IMR-90 (cell line): ENCODE measurements around the gene KCNE5. TPM values are rescaled to one million over a fixed set of nuclear protein-coding genes. Genes with fewer than 3 reads are reported as not detected.

ENCODE experiments used
- ATAC-seq: fragments of 200-7000 bp; cut with Tn5 transposase; 2 replicates; pipeline ENCODE4 v1.9.1; 2020; ENCODE audit warnings: low read depth, mild to moderate bottlenecking, moderate library complexity
- BruUV-seq: library from RNA; stranded (reverse); fragments of 400-500 nt; replicated peaks from 2 replicates; lab custom pipeline; 2021; lab: Mats Ljungman, UMichigan
- CTCF ChIA-PET: fragments of 300-600 bp; formaldehyde crosslinking; extraction: SDS; loops from one replicate; lab custom pipeline; 2021; ENCODE audit warnings: antibody characterized with exemption; lab: Yijun Ruan, JAX
- POLR2A ChIA-PET: fragments of 300-600 bp; sonication (Branson Sonifier 250); formaldehyde crosslinking; loops from one replicate; lab custom pipeline; 2022; ENCODE audit warnings: antibody characterized with exemption; ENCODE audit not compliant: unreplicated experiment; lab: Charles Lee
- DNase-seq: peaks from one replicate; pipeline ENCODE4 v3.0.0; 2013
- H2AFZ ChIP-seq: replicated peaks from 2 replicates; pipeline ENCODE3; 2013; ENCODE audit warnings: low read length, mild to moderate bottlenecking; ENCODE audit not compliant: poor library complexity
- H2AK5ac ChIP-seq: 2 replicates; pipeline ENCODE4 v1.6.1; 2013; ENCODE audit warnings: low read depth, low read length, inconsistent platforms
- H2AK9ac ChIP-seq: replicated peaks from 2 replicates; pipeline ENCODE3; 2013; ENCODE audit warnings: mild to moderate bottlenecking, low read depth, low read length, moderate library complexity; ENCODE audit not compliant: poor library complexity
- H2BK120ac ChIP-seq: 2 replicates; pipeline ENCODE4 v1.6.1; 2013; ENCODE audit warnings: low read depth, low read length, inconsistent platforms
- H2BK15ac ChIP-seq: 3 replicates; pipeline ENCODE4 v1.6.1; 2013; ENCODE audit warnings: low read depth, low read length, inconsistent platforms
- H2BK20ac ChIP-seq: 2 replicates; pipeline ENCODE4 v1.6.1; 2013; ENCODE audit warnings: low read depth, mild to moderate bottlenecking, inconsistent platforms, low read length, moderate library complexity
- H2BK5ac ChIP-seq: 2 replicates; pipeline ENCODE4 v1.6.1; 2013; ENCODE audit warnings: mild to moderate bottlenecking, low read depth, low read length, inconsistent platforms; ENCODE audit not compliant: poor library complexity, severe bottlenecking
- H3K14ac ChIP-seq: replicated peaks from 2 replicates; pipeline ENCODE4 v1.6.1; 2013; ENCODE audit warnings: low read depth, low read length, inconsistent platforms
- H3K18ac ChIP-seq: 2 replicates; pipeline ENCODE4 v1.6.1; 2013; ENCODE audit warnings: low read depth, low read length, control low read depth
- H3K23ac ChIP-seq: 2 replicates; pipeline ENCODE4 v1.6.1; 2013; ENCODE audit warnings: low read depth, low read length, inconsistent platforms
- H3K27ac ChIP-seq: 2 replicates; pipeline ENCODE4 v1.5.1; 2013; ENCODE audit warnings: mild to moderate bottlenecking, control low read depth, low read length; ENCODE audit not compliant: insufficient read depth
- H3K27me3 ChIP-seq: 2 replicates; pipeline ENCODE4 v1.6.1; 2013; ENCODE audit warnings: low read length; ENCODE audit not compliant: control insufficient read depth, insufficient read depth
- H3K36me3 ChIP-seq: 2 replicates; pipeline ENCODE4 v1.6.1; 2013; ENCODE audit warnings: low read length, mixed read lengths; ENCODE audit not compliant: control insufficient read depth, insufficient read depth
- H3K4ac ChIP-seq: 2 replicates; pipeline ENCODE4 v1.6.1; 2013; ENCODE audit warnings: low read depth, low read length, inconsistent platforms
- H3K4me1 ChIP-seq: 2 replicates; pipeline ENCODE4 v1.6.1; 2013; ENCODE audit warnings: low read length, mixed read lengths; ENCODE audit not compliant: control insufficient read depth, insufficient read depth
- H3K4me2 ChIP-seq: 2 replicates; pipeline ENCODE4 v1.6.1; 2013; ENCODE audit warnings: low read depth, mild to moderate bottlenecking, control low read depth, low read length, moderate library complexity
- H3K4me3 ChIP-seq: 2 replicates; pipeline ENCODE4 v1.5.1; 2013; ENCODE audit warnings: low read depth, mild to moderate bottlenecking, control low read depth, low read length, moderate library complexity; ENCODE audit not compliant: insufficient read depth
- H3K56ac ChIP-seq: 2 replicates; pipeline ENCODE4 v1.6.1; 2013; ENCODE audit warnings: low read length, inconsistent platforms; ENCODE audit not compliant: insufficient read depth; ENCODE audit errors: extremely low read depth
- H3K79me1 ChIP-seq, 2 experiments: 2 replicates each; pipeline ENCODE4 v1.6.1; 2013; ENCODE audit warnings: low read length in 2 of 2, inconsistent platforms in 1 of 2, low read depth in 1 of 2
- H3K9ac ChIP-seq: 2 replicates; pipeline ENCODE4 v1.6.1; 2013; ENCODE audit warnings: low read depth, low read length, control low read depth
- H3K9me1 ChIP-seq: 2 replicates; pipeline ENCODE4 v1.6.1; 2013; ENCODE audit warnings: low read length, inconsistent platforms; ENCODE audit not compliant: insufficient read depth
- H3K9me3 ChIP-seq: 2 replicates; pipeline ENCODE4 v1.6.1; 2013; ENCODE audit warnings: low read length; ENCODE audit not compliant: control insufficient read depth, insufficient read depth
- H4K20me1 ChIP-seq: 2 replicates; pipeline ENCODE4 v1.6.1; 2013; ENCODE audit warnings: low read length, inconsistent platforms; ENCODE audit not compliant: insufficient read depth
- H4K5ac ChIP-seq: 2 replicates; pipeline ENCODE4 v1.6.1; 2013; ENCODE audit warnings: mild to moderate bottlenecking, low read depth, low read length, control low read depth
- H4K8ac ChIP-seq, 2 experiments: 2 replicates each; pipeline ENCODE4 v1.6.1; 2013; ENCODE audit warnings: low read depth in 2 of 2, low read length in 2 of 2, control low read depth in 1 of 2, inconsistent platforms in 1 of 2
- H4K91ac ChIP-seq: 2 replicates; pipeline ENCODE4 v1.6.1; 2013; ENCODE audit warnings: low read depth, low read length, inconsistent platforms; ENCODE audit not compliant: insufficient read depth
- BHLHE40 ChIP-seq: fragments of 150-350 bp; IDR thresholded peaks from 2 replicates; pipeline ENCODE4 v1.6.1; 2016; ENCODE audit warnings: mild to moderate bottlenecking, low read depth, low read length
- CEBPB ChIP-seq: IDR thresholded peaks from 2 replicates; pipeline ENCODE4 v1.6.1; 2012; ENCODE audit warnings: low read depth, low read length, improper control_type of control experiment
- CHD1 ChIP-seq: IDR thresholded peaks from 2 replicates; pipeline ENCODE4 v1.6.1; 2012; ENCODE audit warnings: low read depth, low read length, improper control_type of control experiment
- FOS ChIP-seq: fragments of 150-350 bp; IDR thresholded peaks from 2 replicates; pipeline ENCODE4 v1.6.1; 2016; ENCODE audit warnings: low read depth, low read length
- MXI1 ChIP-seq: IDR thresholded peaks from 2 replicates; pipeline ENCODE4 v1.6.1; 2012; ENCODE audit warnings: low read depth, mild to moderate bottlenecking, low read length, moderate library complexity, borderline replicate concordance
- NFE2L2 ChIP-seq: fragments of 150-350 bp; IDR thresholded peaks from 2 replicates; pipeline ENCODE4 v1.6.1; 2016; ENCODE audit warnings: low read depth, mild to moderate bottlenecking, low read length
- POLR2A ChIP-seq: IDR thresholded peaks from 2 replicates; pipeline ENCODE4 v1.6.1; 2012; ENCODE audit warnings: mild to moderate bottlenecking, low read depth, low read length
- RAD21 ChIP-seq: IDR thresholded peaks from 2 replicates; pipeline ENCODE4 v1.6.1; 2012; ENCODE audit warnings: low read length, improper control_type of control experiment
- RCOR1 ChIP-seq: IDR thresholded peaks from 2 replicates; pipeline ENCODE4 v1.6.1; 2012; ENCODE audit warnings: mild to moderate bottlenecking, low read length, improper control_type of control experiment; ENCODE audit not compliant: insufficient replicate concordance
- RFX5 ChIP-seq: IDR thresholded peaks from 2 replicates; pipeline ENCODE4 v1.8.0; 2012; ENCODE audit warnings: low read depth, mild to moderate bottlenecking, low read length, moderate library complexity
- SMC3 ChIP-seq: fragments of 150-350 bp; IDR thresholded peaks from 2 replicates; pipeline ENCODE4 v1.6.1; 2016; ENCODE audit warnings: low read depth, mild to moderate bottlenecking, antibody characterized with exemption, low read length, moderate library complexity
- WGBS, 2 experiments: methylation state at CpG; one replicate each; pipeline versions ENCODE4 v1.1.5 to v1.1.7; 2013; ENCODE audit warnings: missing lambda C conversion rate in 2 of 2; ENCODE audit not compliant: insufficient read length in 1 of 2; ENCODE audit errors: extremely low coverage in 2 of 2; 5-methylcytosine and 5-hydroxymethylcytosine counted together
- dilution Hi-C: fragments of 300-500 bp; cut with HindIII; formaldehyde crosslinking; loops from one replicate; pipeline ENCODE4 v1.14.3; 2018; ENCODE audit warnings: low sequenced_read_pairs; ENCODE audit not compliant: unreplicated experiment
- in situ Hi-C: fragments of 300-500 bp; cut with MboI; formaldehyde crosslinking; loops from 3 replicates; pipeline ENCODE4 v1.14.3; 2019; ENCODE audit warnings: low sequenced_read_pairs, inconsistent platforms, mixed read lengths
- intact Hi-C: fragments of 100-400 bp; cut with micrococcal nuclease; formaldehyde crosslinking; loops from 2 replicates; pipeline ENCODE4 v1.10.0; 2022
- polyA plus RNA-seq, 3 experiments: library from polyadenylated mRNA; depleted of rRNA; stranded (reverse); fragments of >200 nt; gene quantifications; 2 replicates each; pipeline ENCODE4 v1.2.3, GENCODE V29; 2012; ENCODE audit warnings: low replicate concordance in 1 of 3
- total RNA-seq: library from RNA; depleted of rRNA; stranded (reverse); fragments of >200 nt; gene quantifications from 2 replicates; pipeline ENCODE4 v1.2.3, GENCODE V29; 2012
- TF ChIP-seq, protein P1 (sequence below): conservative IDR thresholded peaks from 2 replicates; pipeline ENCODE4 v1.5.1; 2012; ENCODE audit warnings: mild to moderate bottlenecking, low read depth, low read length, improper control_type of control experiment
- TF ChIP-seq, protein P2 (sequence below): fragments of 150-350 bp; IDR thresholded peaks from 2 replicates; pipeline ENCODE4 v1.6.1; 2016; ENCODE audit warnings: low read depth, mild to moderate bottlenecking, low read length, moderate library complexity, borderline replicate concordance

Gene KCNE5
- total and polyA plus RNA-seq, 2 of the 4 experiments (the other 2 are of a cell fraction) = 0.15 to 0.18 TPM

DNA sequence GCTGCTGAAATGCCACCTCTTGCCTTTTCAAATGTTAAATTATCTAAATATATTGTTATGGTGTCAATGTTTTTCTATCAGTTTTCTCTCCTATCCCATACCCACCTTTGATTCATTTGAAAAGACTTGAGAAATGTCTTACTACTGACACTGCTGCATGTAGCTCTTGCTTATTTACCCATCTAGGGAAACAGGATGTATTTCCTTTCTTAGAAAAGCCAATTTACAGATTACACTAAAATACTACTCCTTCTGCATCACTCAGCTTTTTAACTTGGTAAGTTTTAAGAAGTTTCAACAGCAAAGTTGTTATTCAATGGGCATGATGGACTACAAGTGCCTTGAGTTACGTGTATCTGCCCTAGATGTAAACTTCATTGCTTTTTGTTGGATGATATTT is 13.2 kb upstream of the KCNE5 start:
- Histone ChIP-seq H3K79me1 (no peaks in the 10 kb centered on the region), H3K23ac (no peak overlapping the region), H4K8ac (no peak overlapping the region), H3K9me1 (no peaks in the 10 kb centered on the region), H3K18ac (no peak overlapping the region), H3K4me1 (no peaks in the 10 kb centered on the region), H2AFZ (no peak overlapping the region), H3K14ac (no peak overlapping the region), H3K4ac (no peak overlapping the region), H2BK20ac (no peak overlapping the region), H2AK5ac (no peak overlapping the region), H2AK9ac (no peak overlapping the region), H2BK5ac (no peak overlapping the region), H3K4me2 (no peak overlapping the region), H2BK120ac (no peak overlapping the region), H3K56ac (no peak overlapping the region), H4K20me1 (no peaks in the 10 kb centered on the region), H4K5ac (no peak overlapping the region), H3K27me3 (no peaks in the 10 kb centered on the region; the same call in 1 of the 2 replicates), H3K9me3 (no peaks in the 10 kb centered on the region), H4K91ac (no peak overlapping the region), H3K9ac (no peak overlapping the region), H3K4me3 (no peak overlapping the region), H3K36me3 (no peaks in the 10 kb centered on the region), H2BK15ac (no peak overlapping the region), H3K27ac (no peak overlapping the region)
- dilution Hi-C loops (no loop called here), in situ Hi-C loops (no loop called here), intact Hi-C loops (no loop called here)
- ChIA-PET CTCF (no interaction called here), POLR2A (no interaction called here)
- no TSS peak for BruUV-seq
- ATAC-seq (no peak), DNase-seq (no peak)
- WGBS, 2 experiments = no CpG with 5 or more reads among the region's 1 CpG
- TF ChIP-seq, protein P1, sequence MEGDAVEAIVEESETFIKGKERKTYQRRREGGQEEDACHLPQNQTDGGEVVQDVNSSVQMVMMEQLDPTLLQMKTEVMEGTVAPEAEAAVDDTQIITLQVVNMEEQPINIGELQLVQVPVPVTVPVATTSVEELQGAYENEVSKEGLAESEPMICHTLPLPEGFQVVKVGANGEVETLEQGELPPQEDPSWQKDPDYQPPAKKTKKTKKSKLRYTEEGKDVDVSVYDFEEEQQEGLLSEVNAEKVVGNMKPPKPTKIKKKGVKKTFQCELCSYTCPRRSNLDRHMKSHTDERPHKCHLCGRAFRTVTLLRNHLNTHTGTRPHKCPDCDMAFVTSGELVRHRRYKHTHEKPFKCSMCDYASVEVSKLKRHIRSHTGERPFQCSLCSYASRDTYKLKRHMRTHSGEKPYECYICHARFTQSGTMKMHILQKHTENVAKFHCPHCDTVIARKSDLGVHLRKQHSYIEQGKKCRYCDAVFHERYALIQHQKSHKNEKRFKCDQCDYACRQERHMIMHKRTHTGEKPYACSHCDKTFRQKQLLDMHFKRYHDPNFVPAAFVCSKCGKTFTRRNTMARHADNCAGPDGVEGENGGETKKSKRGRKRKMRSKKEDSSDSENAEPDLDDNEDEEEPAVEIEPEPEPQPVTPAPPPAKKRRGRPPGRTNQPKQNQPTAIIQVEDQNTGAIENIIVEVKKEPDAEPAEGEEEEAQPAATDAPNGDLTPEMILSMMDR = no peak
- TF ChIP-seq FOS (no peak), CEBPB (no peak), SMC3 (no peak), POLR2A (no peak), MXI1 (no peak), RAD21 (no peak), NFE2L2 (no peak), RCOR1 (no peak), CHD1 (no peak), BHLHE40 (no peak), RFX5 (no peak)
- TF ChIP-seq, protein P2, sequence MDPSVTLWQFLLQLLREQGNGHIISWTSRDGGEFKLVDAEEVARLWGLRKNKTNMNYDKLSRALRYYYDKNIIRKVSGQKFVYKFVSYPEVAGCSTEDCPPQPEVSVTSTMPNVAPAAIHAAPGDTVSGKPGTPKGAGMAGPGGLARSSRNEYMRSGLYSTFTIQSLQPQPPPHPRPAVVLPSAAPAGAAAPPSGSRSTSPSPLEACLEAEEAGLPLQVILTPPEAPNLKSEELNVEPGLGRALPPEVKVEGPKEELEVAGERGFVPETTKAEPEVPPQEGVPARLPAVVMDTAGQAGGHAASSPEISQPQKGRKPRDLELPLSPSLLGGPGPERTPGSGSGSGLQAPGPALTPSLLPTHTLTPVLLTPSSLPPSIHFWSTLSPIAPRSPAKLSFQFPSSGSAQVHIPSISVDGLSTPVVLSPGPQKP = no peak
